HCT116 (cell line): ENCODE data around the gene TULP4. TPM values are rescaled to one million over a fixed set of nuclear protein-coding genes. Genes with fewer than 3 reads are reported as not detected.
"Not testable (repeated sequence)": the region's sequence is repeated elsewhere in the genome, so short reads cannot be mapped to it uniquely, and the experiment has no call there.

Experiments used
- ATAC-seq: fragments of 200-7000 bp; cut with Tn5 transposase; 2 replicates; pipeline ENCODE4 v1.9.1; 2020; ENCODE audit warnings: mild to moderate bottlenecking, moderate library complexity
- BruUV-seq: library from RNA; stranded (reverse); fragments of 400-500 nt; replicated peaks from 2 replicates; lab custom pipeline; 2021; lab: Mats Ljungman, UMichigan
- CTCF ChIA-PET: fragments of 300-600 bp; sonication (Branson Sonifier 250); formaldehyde crosslinking; loops from one replicate; lab custom pipeline; 2021; ENCODE audit warnings: antibody characterized with exemption; lab: Charles Lee
- POLR2A ChIA-PET: fragments of 300-600, 350-600 bp; sonication (Branson Sonifier 250); formaldehyde crosslinking; loops from one replicate; lab custom pipeline; 2021; ENCODE audit warnings: antibody characterized with exemption; lab: Charles Lee
- RAD21 ChIA-PET, 2 experiments: fragments of 300-600 bp; sonication (Branson Sonifier 250); formaldehyde crosslinking; loops; one replicate each; lab custom pipeline; 2023; ENCODE audit warnings: low total read pairs in 2 of 2; ENCODE audit not compliant: uncharacterized antibody in 2 of 2, unreplicated experiment in 2 of 2, low non-redundant PET in 1 of 2; lab: Charles Lee
- DNase-seq: peaks from one replicate; pipeline ENCODE4 v3.0.0-alpha.2; 2010; ENCODE audit warnings: low read depth, low spot score
- H2AFZ ChIP-seq: fragments of 200-600 bp; shearing (Covaris generic), sonication (generic); 2 replicates; pipeline ENCODE4 v1.6.1; 2017; ENCODE audit warnings: low read depth, mixed run types, mixed read lengths, antibody characterized with exemption, low read length; ENCODE audit not compliant: poor library complexity, severe bottlenecking
- H3K27ac ChIP-seq: 2 replicates; pipeline ENCODE4 v1.5.1; 2012; ENCODE audit warnings: low read depth, low read length
- H3K27me3 ChIP-seq: fragments of 200-600 bp; sonication (generic); 2 replicates; pipeline ENCODE4 v1.6.1; 2016; ENCODE audit warnings: mixed run types, low read length, mixed read lengths; ENCODE audit not compliant: insufficient read depth
- H3K36me3 ChIP-seq, 2 experiments: fragments of 200-500 bp in 1 of 2; fragments of 200-600 bp in 1 of 2; sonication (Bioruptor generic) in 1 of 2; sonication (generic) in 1 of 2; 2 replicates each; pipeline versions ENCODE4 v1.5.1 to v1.6.1; 2014 to 2016; ENCODE audit warnings: low read length in 2 of 2, inconsistent platforms in 1 of 2, mixed read lengths in 1 of 2, mixed run types in 1 of 2; ENCODE audit not compliant: insufficient read depth in 2 of 2, control insufficient read depth in 1 of 2
- H3K4me1 ChIP-seq, 2 experiments: fragments of 200-600 bp in 1 of 2; sonication (generic) in 1 of 2; 2 replicates each; pipeline versions ENCODE4 v1.5.1 to v1.6.1; 2012 to 2017; ENCODE audit warnings: low read length in 2 of 2, inconsistent platforms in 1 of 2, mild to moderate bottlenecking in 1 of 2, mixed read lengths in 1 of 2, mixed run types in 1 of 2, moderate library complexity in 1 of 2; ENCODE audit not compliant: insufficient read depth in 2 of 2, control insufficient read depth in 1 of 2
- H3K4me2 ChIP-seq: fragments of 200-600 bp; sonication (generic); 2 replicates; pipeline ENCODE4 v1.6.1; 2017; ENCODE audit warnings: mixed run types, low read length, mixed read lengths
- H3K4me3 ChIP-seq, 2 experiments: fragments of 200-600 bp in 1 of 2; sonication (generic) in 1 of 2; replicated peaks in 1 of 2; 2 replicates each; pipeline ENCODE4 v1.5.1; 2011 to 2016; ENCODE audit warnings: low read length in 2 of 2, control low read depth in 1 of 2, low read depth in 1 of 2, mild to moderate bottlenecking in 1 of 2, mixed read lengths in 1 of 2, mixed run types in 1 of 2
- H3K79me2 ChIP-seq: fragments of 200-600 bp; sonication (generic); 2 replicates; pipeline ENCODE4 v1.6.1; 2017; ENCODE audit warnings: mild to moderate bottlenecking, mixed run types, low read length, moderate library complexity, mixed read lengths; ENCODE audit not compliant: insufficient read depth
- H3K9ac ChIP-seq: fragments of 200-600 bp; sonication (generic); 2 replicates; pipeline ENCODE4 v1.6.1; 2016; ENCODE audit warnings: low read length, mixed read lengths
- H3K9me2 ChIP-seq: fragments of 200-600 bp; sonication (generic), shearing (Covaris generic); 2 replicates; pipeline ENCODE4 v1.6.1; 2017; ENCODE audit warnings: mixed run types, mild to moderate bottlenecking, moderate library complexity; ENCODE audit not compliant: insufficient read depth
- H3K9me3 ChIP-seq, 2 experiments: fragments of 200-500 bp in 1 of 2; fragments of 200-600 bp in 1 of 2; sonication (Bioruptor generic) in 1 of 2; sonication (generic) in 1 of 2; 2 replicates each; pipeline ENCODE4 v1.6.1; 2014 to 2017; ENCODE audit warnings: low read length in 2 of 2, mixed read lengths in 2 of 2, inconsistent platforms in 1 of 2, low read depth in 1 of 2, mild to moderate bottlenecking in 1 of 2, mixed run types in 1 of 2, moderate library complexity in 1 of 2; ENCODE audit not compliant: control insufficient read depth in 1 of 2, insufficient read depth in 1 of 2
- H4K20me1 ChIP-seq: fragments of 200-600 bp; sonication (generic), shearing (Covaris generic); 2 replicates; pipeline ENCODE4 v1.6.1; 2017; ENCODE audit warnings: mixed run types, mild to moderate bottlenecking, moderate library complexity; ENCODE audit not compliant: insufficient read depth
- CBX3 ChIP-seq: IDR thresholded peaks from 2 replicates; pipeline ENCODE4 v1.6.1; 2012; ENCODE audit warnings: low read depth
- FOSL1 ChIP-seq: IDR thresholded peaks from 2 replicates; pipeline ENCODE4 v1.6.1; 2012; ENCODE audit warnings: low read depth
- POLR2AphosphoS5 ChIP-seq: IDR thresholded peaks from 2 replicates; pipeline ENCODE4 v1.6.1; 2011; ENCODE audit warnings: mild to moderate bottlenecking, low read depth, low read length, moderate library complexity
- intact Hi-C: fragments of 100-400 bp; cut with micrococcal nuclease; formaldehyde crosslinking; loops from 2 replicates; pipeline ENCODE4 v1.10.0; 2022
- total RNA-seq: library from RNA; stranded (reverse); gene quantifications from one replicate; pipeline ENCODE4 v1.2.1, GENCODE V29; 2021; ENCODE audit not compliant: unreplicated experiment

The TULP4 gene
- total RNA-seq, 1 experiment from 2014 or later: 70.8 TPM

GRCh38 chr6:158300306-158301143, 11.7 kb upstream of the TULP4 start:
- RAD21 ChIA-PET, CTCF ChIA-PET: not testable (repeated sequence)

GRCh38 chr6:158301561-158301960, 10.7 kb upstream of the TULP4 start:
- CTCF ChIA-PET, intact Hi-C loops: not testable (repeated sequence)

More at GRCh38 chr6:158300306-158301143, 11.7 kb upstream of the TULP4 start:
- H3K27ac ChIP-seq, H3K27me3 ChIP-seq, H3K9ac ChIP-seq, H3K4me2 ChIP-seq, H3K36me3 ChIP-seq, H3K79me2 ChIP-seq, H4K20me1 ChIP-seq, H3K4me3 ChIP-seq, H3K4me1 ChIP-seq, POLR2A ChIA-PET, intact Hi-C loops, H3K9me3 ChIP-seq, H2AFZ ChIP-seq, ATAC-seq, H3K9me2 ChIP-seq, BruUV-seq: not testable (repeated sequence)
- TF ChIP-seq CBX3 (peak; percentile 81; the same call in 1 of the 2 replicates), FOSL1 (peak; percentile 35; the same call in 1 of the 2 replicates), POLR2AphosphoS5 (0 out of 2 replicates have a peak, but pooled peaks have one; percentile 19)
- DNase-seq: peak; percentile 48

DNA sequence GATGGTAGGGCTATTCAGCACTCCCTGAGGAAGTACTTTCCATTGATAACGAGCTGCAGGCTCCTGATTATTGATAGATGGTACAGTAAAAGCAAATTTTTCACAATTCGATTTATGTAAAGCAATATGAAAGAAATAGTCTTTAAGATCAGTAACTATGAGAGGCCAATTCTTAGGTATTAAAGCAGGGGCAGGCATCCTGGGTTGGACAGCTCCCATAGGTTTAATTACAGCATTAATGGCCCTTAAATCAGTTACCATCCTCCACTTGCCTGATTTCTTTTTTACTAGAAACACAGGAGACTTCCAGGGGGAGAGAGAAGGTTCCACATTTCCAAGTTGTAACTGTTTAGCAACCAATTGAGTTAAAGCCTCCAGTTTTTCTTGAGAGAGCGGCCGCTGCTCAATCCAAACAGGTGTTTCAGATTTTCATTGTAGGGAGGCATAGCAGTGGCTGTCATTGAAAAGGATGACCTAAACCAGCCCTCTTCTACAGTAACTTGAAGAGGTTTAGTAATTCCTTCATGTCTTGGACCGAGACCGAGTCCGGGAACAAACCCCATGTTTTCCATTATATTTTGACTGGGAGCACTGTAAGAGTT, 10.0 kb upstream of the TULP4 start:
- H3K9me3 ChIP-seq, H3K9me2 ChIP-seq, BruUV-seq, POLR2A ChIA-PET, H3K4me1 ChIP-seq, H3K27ac ChIP-seq, H3K79me2 ChIP-seq, intact Hi-C loops, H2AFZ ChIP-seq, H3K36me3 ChIP-seq, H3K27me3 ChIP-seq, DNase-seq, H4K20me1 ChIP-seq, CTCF ChIA-PET, H3K9ac ChIP-seq, ATAC-seq, H3K4me3 ChIP-seq, RAD21 ChIA-PET, H3K4me2 ChIP-seq: not testable (repeated sequence)

More at GRCh38 chr6:158301561-158301960, 10.7 kb upstream of the TULP4 start:
- H3K4me3 ChIP-seq, H3K27me3 ChIP-seq, DNase-seq, H3K4me1 ChIP-seq, H3K9me3 ChIP-seq, H3K79me2 ChIP-seq, RAD21 ChIA-PET, POLR2A ChIA-PET, H3K36me3 ChIP-seq, H2AFZ ChIP-seq, H3K9me2 ChIP-seq, ATAC-seq, H3K4me2 ChIP-seq, H3K27ac ChIP-seq, H3K9ac ChIP-seq, H4K20me1 ChIP-seq, BruUV-seq: not testable (repeated sequence)
